HG03025 (cell line): ENCODE data around the gene NOSTRIN.
"Not testable (repeated sequence)": the region's sequence is repeated elsewhere in the genome, so short reads cannot be mapped to it uniquely, and the experiment has no call there.

ENCODE experiments used
- ATAC-seq: cut with Tn5 transposase; IDR thresholded peaks from one replicate; pipeline ENCODE4 v1.9.1; 2021; ENCODE audit warnings: mild to moderate bottlenecking, moderate library complexity; ENCODE audit not compliant: unreplicated experiment, low FRiP score

Gene NOSTRIN

GRCh38 chr2:168801961-168802858 is at the start of gene NOSTRIN:
NOSTRIN (plus strand) TSS chr2:168802637; CDS start chr2:168802647, 10 bp downstream.
- ATAC-seq: no peak

- no peak for ATAC-seq
Observed at GRCh38 chr2:168753765-168754329, 48.6 kb upstream of the NOSTRIN start.

GRCh38 chr2:168757223-168757622 is 45.2 kb upstream of the NOSTRIN start:
- no peak for ATAC-seq

GRCh38 chr2:168758970-168759820 is 43.2 kb upstream of the NOSTRIN start:
- ATAC-seq: peak; percentile 65

GRCh38 chr2:168765401-168765800 is 37.0 kb upstream of the NOSTRIN start:
- no peak for ATAC-seq

GRCh38 chr2:168766600-168766999 is 35.8 kb upstream of the NOSTRIN start:
- ATAC-seq: no peak

GRCh38 chr2:168767258-168767657 is 35.2 kb upstream of the NOSTRIN start:
- no peak for ATAC-seq

- ATAC-seq: not testable (repeated sequence)
Observed at GRCh38 chr2:168768357-168768756, 34.1 kb upstream of the NOSTRIN start.

- ATAC-seq: no peak
Observed at GRCh38 chr2:168770796-168771195, 31.6 kb upstream of the NOSTRIN start.

- no peak for ATAC-seq
Observed at GRCh38 chr2:168772704-168773103, 29.7 kb upstream of the NOSTRIN start.

GRCh38 chr2:168773128-168773527 is 29.3 kb upstream of the NOSTRIN start:
- ATAC-seq: no peak

- no peak for ATAC-seq
Observed at GRCh38 chr2:168773719-168774521, 28.5 kb upstream of the NOSTRIN start.

GRCh38 chr2:168775837-168776236 is 26.6 kb upstream of the NOSTRIN start:
- no peak for ATAC-seq

- ATAC-seq: no peak
Observed at GRCh38 chr2:168780669-168781071, 21.8 kb upstream of the NOSTRIN start.

GRCh38 chr2:168781191-168781817 is 21.1 kb upstream of the NOSTRIN start:
- ATAC-seq: no peak

- ATAC-seq: no peak
Observed at GRCh38 chr2:168782271-168782670, 20.2 kb upstream of the NOSTRIN start.

GRCh38 chr2:168784993-168785392 is 17.4 kb upstream of the NOSTRIN start:
- ATAC-seq: no peak

- ATAC-seq: no peak
Observed at GRCh38 chr2:168787098-168787781, 15.2 kb upstream of the NOSTRIN start.

GRCh38 chr2:168787782-168788376 is 14.6 kb upstream of the NOSTRIN start:
- no peak for ATAC-seq
